ENCODE data around the gene CD34.

- TF ChIP-seq CTCF (IDR thresholded peaks at IDR 0.05) (no peak), POLR2A (IDR thresholded peaks at IDR 0.05) (no peak)
These were observed 24.2 kb upstream of the CD34 start for GRCh38 chr1:207935166-207935583.

Data from stomach (tissue), 4 donors.